Putamen (tissue), 1 donor: ENCODE results near the gene PSMG1.
"Not testable (repeated sequence)": the region's sequence is repeated elsewhere in the genome, so short reads cannot be mapped to it uniquely, and the experiment has no call there.

Experiments
- DNase-seq: peaks from one replicate; pipeline ENCODE4 v3.0.0-alpha.2; 2016; ENCODE audit warnings: low spot score

Gene PSMG1

DNA sequence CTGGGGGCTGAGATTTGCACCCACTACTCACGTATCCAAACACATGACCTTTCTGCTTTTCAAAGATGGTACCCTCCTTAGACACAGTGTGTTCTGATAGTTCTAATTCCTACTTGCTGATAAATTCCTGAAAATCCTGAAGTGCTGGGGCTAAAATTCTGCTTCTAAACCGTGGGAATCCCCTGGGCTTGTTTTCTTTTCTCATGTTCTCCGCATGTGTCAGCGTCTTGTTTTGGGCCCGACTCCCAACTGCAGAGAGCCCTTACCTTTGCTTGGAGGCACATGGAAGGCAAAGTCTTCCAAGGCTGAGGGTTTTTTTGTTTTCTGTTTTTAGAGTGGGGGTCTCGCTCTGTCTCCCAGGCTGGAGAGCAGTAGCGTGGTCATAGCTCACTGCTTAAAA is 27.2 kb downstream of the PSMG1 start:
- DNase-seq = no peak

GRCh38 chr21:39155578-39155977 is 27.7 kb downstream of the PSMG1 start:
- DNase-seq = no peak

GRCh38 chr21:39153842-39154241 is 29.4 kb downstream of the PSMG1 start:
- DNase-seq = no peak

GRCh38 chr21:39153373-39153772 is 29.9 kb downstream of the PSMG1 start:
- DNase-seq = no peak

DNA sequence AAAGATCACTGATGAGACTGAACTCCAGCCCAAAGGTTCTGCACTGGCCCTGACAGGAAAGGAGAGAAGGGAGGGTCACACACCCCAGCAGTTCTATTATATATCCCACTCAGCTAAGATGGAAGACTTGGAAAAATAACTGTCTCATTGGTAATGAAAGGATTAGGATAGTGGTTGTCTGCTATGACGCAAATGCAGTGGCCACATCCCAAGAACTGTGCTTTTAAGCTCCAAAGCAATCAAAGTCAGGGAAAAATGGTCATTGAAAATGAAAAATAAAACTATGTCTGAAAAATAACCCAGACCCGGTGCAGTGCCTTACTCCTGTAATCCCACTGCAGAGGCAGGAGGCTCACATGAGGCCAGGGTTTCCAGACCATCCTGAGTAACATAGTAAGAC is 31.0 kb downstream of the PSMG1 start:
- no peak for DNase-seq

DNA sequence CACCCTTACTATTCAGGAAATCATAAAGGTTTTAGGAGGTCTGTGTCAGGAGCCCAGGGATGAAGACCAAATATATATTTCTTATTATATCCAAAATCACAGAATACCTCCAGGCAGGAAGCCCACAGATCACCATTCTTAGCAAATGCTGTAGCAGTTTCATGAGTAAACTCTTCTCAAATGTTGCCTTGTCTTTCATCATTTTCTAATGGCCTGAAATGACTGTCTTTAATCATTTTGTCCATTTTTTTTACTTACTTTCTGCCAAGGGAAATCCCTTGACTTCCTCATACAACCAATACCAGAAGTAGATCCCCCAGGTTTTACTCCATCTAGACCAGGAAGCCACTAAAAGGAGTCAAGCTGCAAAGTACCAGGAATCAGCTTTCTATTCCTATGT is 32.4 kb downstream of the PSMG1 start:
- DNase-seq = no peak

DNA sequence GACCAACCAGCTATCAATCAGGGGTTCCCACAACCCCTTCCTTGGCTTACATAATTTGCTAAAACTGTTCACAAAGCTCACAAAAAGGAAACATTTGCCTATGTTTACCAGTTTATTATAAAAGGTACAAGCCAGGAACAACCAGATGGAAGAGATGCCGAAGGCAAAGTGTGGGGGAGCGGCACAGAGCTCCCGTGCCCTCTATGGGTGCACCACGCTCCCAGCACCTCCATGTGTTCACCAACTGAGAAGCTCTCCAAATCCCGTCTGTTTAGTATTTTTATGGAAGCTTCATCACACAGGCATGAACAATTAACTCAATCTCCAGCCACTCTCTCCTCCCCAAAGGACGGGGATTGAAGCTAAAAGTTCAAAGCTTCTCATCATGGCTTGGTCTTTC is 32.9 kb downstream of the PSMG1 start:
- no peak for DNase-seq

DNA sequence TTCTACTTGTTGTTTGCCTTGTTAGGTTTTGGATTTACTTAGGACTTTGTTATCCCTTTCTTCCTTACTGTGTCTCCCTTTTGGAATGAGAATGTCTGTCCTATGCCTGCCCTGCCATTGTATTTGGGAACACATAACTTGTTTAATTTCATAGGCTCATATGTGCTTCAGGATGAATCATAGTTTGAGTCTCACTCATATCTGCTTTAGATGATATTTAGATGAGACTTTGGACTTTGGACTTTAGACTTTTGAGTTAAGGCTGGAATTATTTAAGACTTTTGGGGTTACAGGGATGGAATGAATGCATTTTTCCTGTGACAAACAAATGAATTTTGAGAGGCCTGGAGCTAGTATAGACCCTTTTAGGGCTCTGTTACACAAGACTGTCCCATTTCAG is 33.4 kb downstream of the PSMG1 start:
- no peak for DNase-seq

DNA sequence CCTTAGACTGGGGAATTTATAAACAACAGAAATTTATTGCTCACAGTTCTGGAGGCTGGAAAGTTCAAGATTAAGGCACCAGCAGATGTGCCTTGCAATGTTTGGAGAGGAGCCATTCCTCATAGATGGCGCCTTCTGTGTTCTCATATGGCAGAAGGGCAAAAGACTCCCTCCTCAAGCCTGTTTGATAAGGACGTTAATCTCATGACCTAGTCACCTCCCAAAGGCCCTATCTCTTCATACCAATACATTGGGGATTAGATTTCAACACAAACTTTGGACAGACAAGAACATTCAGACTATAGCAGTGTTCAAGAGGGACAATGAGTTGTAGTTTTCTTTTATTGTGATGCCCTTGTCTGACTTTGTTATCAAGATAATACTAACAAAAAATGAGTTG is 34.3 kb downstream of the PSMG1 start:
- DNase-seq = no peak

GRCh38 chr21:39144191-39144590 is 39.1 kb downstream of the PSMG1 start:
- DNase-seq = no peak

- DNase-seq = no peak
Observed at GRCh38 chr21:39142972-39143371, 40.3 kb downstream of the PSMG1 start.

DNA sequence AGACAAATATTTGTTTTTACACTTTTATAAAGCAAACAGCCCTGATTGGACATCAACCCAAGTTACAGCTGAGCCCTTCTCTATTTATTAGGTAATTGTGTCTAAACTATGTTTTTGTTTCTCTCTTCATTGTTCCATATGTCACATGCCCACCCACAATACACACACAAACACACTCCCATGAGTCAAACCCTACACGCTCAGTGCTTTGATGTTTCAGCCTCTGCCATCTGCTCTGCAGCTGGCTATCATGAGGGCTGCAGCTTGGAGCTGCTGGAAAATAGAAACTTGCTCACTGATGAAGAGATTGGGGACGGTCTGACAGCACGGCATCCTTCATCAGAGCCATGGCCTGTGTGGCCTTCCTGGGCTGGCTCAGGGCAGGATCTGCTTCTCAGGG is 41.7 kb downstream of the PSMG1 start:
- DNase-seq = no peak

GRCh38 chr21:39137248-39138178 is 45.7 kb downstream of the PSMG1 start:
- no peak for DNase-seq

GRCh38 chr21:39136711-39137110 is 46.5 kb downstream of the PSMG1 start:
- no peak for DNase-seq

- not testable (repeated sequence) for DNase-seq
Observed at GRCh38 chr21:39136138-39136537, 47.1 kb downstream of the PSMG1 start.

DNA sequence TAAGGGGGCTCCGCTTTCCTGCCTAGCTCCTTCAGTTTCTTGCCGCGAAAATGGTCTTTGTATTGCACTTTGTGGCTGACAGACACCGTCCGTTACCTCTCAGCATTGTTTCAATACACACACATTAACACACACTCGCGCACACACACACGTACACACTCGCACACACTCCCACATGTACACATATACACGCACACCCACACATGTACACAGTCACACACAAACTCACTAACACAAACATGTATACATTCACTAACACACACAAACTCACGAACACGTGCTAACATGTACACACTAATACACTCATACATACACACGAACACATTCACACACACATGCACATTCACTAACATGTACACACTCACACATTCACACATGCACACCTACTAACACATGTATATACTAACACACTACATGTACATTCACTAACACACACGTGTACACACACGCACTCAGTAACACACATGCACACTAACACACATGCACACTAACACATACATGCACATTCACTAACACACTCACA is 48.9 kb downstream of the PSMG1 start:
- no peak for DNase-seq

DNA sequence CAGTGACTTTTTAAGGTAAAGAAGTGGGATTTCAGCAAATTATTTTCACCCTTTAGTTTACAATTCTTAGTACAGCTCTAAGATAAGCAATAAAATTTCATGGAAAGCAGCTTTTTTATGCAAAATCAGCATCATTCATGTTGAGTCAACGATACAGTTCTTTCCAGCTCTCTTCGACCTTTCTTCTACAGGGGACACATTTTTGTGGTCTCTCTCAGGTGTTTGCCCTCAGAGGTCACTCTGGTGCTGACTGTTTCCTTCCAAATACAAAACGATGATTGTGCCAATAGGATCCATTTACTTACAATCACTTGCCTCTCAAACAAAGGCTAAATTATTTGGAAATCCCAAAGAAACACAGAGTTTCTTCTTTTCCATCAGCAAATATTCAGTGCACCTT is 51.0 kb downstream of the PSMG1 start:
- DNase-seq = no peak

DNA sequence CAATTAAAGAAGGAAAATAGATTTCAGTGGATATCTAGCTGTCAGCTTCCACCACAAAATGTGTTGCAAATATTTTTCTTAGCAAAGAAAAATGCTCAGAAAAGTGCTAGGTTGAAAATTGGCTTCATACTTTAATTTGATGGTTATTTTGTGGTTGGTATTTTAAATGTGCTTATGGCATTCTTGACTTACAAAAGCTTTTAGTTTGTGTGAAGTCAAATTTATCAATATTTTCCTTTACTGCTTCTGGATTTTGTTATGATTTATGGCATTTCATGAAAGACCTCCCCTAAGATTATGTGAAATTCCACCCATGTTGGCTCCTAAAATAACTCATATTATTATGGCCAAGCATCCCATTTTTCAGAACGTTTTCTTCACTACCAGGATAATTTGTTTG is 51.5 kb downstream of the PSMG1 start:
- DNase-seq = no peak

- no peak for DNase-seq
Observed at GRCh38 chr21:39127506-39127905, 55.7 kb downstream of the PSMG1 start.

DNA sequence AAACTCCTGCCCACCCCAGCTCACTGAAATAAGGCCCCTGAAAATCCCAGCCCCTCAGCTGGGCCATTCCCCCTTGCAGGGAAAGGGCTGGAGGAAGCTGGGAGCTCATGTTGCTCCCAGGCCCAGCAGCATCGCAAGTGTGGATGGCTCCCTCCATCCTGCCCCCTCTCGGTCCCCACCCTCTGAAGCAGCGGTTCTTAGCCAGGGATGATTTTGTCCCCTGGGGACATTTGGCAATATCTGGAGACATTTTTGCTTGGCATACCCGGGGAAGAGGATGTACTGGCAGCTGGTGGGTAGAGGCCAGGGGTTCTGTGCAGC is 56.8 kb downstream of the PSMG1 start:
- DNase-seq = no peak

DNA sequence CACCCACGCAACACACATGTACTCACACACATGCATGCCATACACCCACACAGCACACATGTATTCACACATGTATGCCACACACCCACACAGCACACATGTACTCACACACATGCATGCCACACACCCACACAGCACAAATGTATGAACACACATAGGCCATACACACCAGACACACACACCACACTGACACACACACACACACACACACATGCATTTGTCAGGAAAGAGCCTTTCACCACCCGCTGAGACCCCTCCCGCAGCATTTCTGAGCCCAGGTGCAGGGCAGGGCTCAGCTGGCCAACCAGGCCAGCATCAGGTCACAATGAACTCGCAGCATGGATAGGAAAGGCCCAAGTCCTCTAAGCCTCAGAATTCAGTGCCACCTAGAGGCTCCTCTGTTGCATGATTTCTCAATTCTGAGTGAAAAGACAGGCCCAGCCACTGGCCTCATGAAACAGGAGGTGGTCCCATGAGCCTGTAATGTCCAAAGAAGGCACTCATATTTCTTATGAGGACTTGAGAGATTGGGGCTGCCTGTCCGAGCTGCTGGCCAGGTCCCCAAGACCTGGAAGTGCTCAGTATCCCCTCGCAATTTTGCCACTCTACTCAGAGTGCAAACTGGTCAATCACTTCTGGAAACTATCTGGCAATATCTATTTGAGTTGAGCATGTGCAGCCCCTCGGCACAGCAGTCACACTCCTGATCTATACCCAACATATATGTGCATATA is 57.3 kb downstream of the PSMG1 start:
- DNase-seq = peak; percentile 11
